Hypothalamus (tissue), 51 donors: ENCODE results near the gene UVRAG.
"Not testable (repeated sequence)": the region's sequence is repeated elsewhere in the genome, so short reads cannot be mapped to it uniquely, and the experiment has no call there.

Experiments
- DNase-seq, 51 donors: peaks; one replicate each; lab custom pipeline; 2025; lab: John Stamatoyannopoulos, UW

The UVRAG gene

GRCh38 chr11:76048763-76049162 lies 233.8 kb downstream of the UVRAG start:
- DNase-seq: no peak

GRCh38 chr11:76049511-76049910 lies 234.5 kb downstream of the UVRAG start:
- no peak for DNase-seq

- DNase-seq: no peak
These were observed 236.9 kb downstream of the UVRAG start for GRCh38 chr11:76051937-76052336.

- DNase-seq: no peak
These were observed 239.3 kb downstream of the UVRAG start for GRCh38 chr11:76054330-76054729.

DNA sequence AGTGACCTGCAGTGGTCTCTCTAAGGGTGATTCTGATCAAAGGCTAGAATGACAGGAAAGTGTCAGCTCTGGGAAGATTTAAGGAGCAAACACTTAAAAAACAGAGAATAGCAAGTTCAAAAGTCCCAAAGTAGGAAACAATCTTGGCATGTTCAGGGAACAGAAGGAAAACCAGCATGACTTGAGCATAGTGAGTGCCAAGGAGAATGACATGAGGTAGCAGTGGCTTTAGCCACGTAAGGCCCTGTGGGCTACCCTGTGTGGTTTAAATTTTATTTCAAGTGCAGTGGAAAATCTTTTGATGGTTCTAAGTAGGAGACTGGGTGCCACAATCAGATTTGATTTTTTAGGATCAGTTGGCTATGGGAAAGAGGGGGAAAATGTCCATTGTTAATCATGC lies 241.9 kb downstream of the UVRAG start:
- no peak for DNase-seq

GRCh38 chr11:76060475-76061036 lies 245.5 kb downstream of the UVRAG start:
- not testable (repeated sequence) for DNase-seq

DNA sequence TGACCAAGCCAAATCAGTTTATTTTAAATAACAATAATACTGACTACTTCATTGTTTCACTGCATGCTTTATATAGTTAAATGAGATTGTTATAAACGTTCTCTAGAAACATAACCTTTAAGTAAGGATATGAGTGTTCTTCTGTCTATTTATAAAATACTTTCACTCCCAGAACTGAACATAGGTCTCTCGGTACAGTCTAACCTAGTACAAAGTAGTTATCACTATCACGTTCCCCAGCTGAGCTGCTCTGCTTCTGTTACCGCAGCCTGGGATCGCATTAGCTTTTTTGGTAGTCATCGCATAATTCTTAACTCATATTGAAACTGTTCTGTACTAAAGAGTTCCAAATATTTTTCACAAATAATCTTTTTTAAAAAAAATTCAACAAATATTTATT lies 247.7 kb downstream of the UVRAG start:
- DNase-seq: no peak

DNA sequence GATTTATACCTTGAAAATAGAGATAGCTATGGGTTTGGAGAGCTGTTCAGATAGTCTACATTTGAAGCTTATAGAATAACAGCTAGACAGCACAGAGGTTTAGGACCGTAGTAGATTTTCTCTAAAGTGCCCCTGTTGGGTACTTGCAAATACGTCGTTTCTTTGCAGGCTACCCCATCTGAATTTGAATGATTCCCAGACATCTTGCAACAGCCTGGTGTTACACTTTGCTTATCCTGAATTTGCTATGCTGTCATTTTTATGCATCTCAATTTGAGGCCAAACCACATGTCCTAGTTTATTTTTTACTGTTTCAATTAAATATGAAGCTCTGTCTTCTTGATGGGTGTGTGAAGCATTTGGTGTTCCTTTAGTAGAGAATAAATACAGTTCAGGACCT lies 249.2 kb downstream of the UVRAG start:
- no peak for DNase-seq

DNA sequence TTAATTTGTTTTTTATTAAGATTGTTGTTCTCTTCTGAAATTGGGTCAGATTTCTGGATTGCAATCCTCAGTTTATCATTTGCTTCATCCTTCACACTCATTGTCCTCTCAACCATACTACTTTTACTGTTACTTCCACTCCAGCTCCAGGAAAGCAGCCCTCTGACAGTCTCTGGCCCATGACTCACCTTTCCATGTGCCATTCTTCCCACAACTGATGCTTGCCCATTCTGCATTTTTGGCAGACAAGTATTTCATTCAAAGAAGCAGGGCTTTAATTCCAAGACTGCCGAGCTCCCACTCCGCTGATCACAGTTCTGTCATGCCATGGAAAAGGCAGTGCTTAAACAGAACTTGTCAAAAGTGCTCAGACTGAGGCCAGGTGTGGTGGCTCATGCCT lies 252.1 kb downstream of the UVRAG start:
- DNase-seq: no peak

GRCh38 chr11:76069001-76069400 lies 254.0 kb downstream of the UVRAG start:
- no peak for DNase-seq

DNA sequence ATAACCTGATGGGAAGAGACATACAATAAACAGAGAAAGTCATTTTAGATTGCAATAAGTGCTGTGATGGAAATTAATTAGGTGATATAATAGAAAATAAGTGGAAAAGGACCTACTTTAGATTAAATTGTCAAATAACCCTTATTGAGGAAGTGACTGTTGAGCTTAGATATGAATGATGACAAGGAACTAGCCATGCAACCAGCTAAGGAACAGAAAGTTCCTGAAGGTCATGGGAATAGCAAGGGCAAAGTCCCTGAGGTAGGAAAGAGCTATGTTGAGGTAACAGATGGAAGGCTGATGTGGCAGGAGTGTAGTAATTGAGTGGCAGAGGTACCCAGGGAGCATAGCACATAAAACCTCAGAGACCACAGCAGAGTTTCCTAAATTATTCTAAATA lies 256.1 kb downstream of the UVRAG start:
- no peak for DNase-seq

DNA sequence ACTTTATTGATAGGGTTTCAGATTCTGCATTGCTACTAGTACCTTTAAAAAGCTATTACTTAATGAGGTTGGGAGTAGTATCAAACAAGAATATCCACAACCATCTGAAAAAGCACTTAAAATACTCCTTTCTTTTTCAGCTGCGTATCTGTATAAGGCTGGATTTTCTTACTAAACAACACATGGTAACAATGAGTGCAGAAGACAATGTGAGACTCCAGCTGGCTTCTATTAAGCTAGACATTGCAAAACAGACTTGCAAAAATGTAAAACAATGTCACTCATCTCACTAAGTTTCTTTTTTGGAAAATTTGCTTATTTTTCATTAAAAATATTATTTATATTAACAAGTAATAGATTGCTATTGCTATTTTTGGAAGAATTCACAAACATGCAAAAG lies 258.7 kb downstream of the UVRAG start:
- no peak for DNase-seq

GRCh38 chr11:76074148-76075095 lies 259.4 kb downstream of the UVRAG start:
- no peak for DNase-seq

- DNase-seq: no peak
These were observed 260.7 kb downstream of the UVRAG start for GRCh38 chr11:76075716-76076115.

DNA sequence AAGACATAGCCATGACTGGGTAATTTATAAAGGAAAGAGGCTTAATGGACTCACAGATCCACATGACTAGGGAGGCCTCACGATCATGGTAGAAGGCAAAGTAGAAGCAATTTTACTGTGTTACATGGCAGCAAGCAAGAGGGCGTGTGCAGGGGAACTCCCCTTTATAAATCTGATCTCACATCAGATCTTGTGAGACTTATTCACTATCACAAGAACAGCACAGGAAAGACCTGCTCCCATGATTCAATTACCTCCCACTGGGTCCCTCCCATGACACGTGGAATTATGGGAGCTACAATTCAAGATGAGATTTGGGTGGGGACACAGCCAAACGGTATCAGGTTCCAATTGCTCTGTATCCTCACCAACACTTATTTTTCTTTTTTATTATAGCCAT lies 261.2 kb downstream of the UVRAG start:
- not testable (repeated sequence) for DNase-seq

GRCh38 chr11:76076749-76077148 lies 261.7 kb downstream of the UVRAG start:
- no peak for DNase-seq

DNA sequence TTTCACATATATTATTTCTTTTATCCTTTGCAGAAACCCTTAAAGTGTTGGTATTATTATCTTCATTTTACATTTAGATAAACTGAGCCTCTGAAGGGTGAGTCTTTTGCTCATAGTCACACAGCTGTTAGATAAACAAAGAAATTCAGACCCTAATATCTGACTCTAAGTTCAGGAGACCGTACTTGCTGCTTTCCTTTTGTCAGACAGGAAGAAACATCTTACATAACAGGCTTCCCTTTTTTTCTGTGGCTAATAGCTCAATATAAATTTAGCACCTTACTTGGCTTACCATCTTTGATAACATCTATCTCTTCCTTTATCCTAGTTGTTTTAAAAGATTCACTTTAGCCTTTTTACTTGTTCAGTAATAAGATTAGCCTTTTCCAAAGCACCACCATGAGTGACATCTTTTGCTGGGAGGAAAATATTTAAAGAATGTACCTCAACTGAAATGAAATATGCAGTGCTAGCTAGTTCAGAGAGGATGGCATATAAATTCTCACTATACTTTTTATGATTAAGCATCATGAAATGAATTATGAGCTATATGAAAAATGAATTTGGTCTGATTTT lies 262.7 kb downstream of the UVRAG start:
- no peak for DNase-seq

DNA sequence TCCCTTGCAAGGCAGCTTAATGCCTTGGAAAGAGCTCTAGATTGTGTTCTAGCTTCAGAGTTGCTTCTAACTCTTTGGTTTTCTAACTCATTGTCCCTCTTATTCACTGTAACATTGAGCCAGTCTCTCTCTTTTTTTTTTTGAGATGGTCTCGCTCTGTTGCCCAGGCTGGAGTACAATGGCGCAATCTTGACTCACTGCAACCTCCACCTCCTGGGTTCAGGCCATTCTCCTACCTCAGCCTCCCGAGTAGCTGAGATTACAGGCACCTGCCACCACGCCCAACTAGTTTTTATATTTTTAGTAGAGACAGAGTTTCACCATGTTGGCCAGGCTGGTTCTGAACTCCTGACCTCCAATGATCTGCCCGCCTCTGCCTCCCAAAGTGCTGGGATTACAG lies 266.1 kb downstream of the UVRAG start:
- not testable (repeated sequence) for DNase-seq

DNA sequence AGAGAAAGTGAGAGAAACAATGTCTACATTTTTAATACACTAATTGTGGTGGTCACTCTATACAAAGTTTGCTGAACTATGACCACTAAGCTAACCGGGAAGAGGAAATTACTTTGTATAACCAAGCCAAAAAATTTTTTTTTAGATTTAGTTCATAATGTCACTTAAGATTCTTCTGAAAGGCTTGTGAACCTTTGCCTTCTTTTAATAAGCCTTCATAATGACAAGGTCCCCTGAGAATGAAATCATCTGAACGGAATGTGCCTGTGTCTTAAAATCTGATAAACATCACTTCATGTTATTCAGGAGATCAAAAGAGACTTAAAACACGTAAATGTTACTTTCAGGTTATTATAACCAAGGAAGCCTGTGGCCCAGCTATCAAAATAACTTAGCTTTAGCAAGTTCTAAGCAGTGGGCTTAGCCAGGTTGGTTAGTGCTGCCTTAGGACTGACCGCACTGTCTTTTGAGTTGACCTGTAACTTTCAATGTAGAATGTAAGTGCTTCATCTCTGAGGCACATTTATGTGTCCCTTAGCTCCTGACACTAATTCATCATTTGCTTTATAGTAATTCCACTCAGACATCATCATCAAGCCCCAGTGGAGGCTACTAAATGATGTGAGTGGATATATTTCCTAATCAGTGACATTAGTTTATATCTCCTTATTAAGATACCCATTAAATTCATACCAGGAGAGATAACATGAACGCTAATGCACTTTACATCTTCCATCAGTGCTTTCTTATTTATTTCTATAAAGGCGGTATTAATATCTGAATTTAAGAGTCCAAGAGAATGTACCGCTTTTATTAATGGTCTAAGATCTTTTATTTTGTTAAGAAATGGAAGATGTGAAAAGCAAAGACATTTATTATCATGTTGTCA lies 268.8 kb downstream of the UVRAG start:
- DNase-seq: no peak

DNA sequence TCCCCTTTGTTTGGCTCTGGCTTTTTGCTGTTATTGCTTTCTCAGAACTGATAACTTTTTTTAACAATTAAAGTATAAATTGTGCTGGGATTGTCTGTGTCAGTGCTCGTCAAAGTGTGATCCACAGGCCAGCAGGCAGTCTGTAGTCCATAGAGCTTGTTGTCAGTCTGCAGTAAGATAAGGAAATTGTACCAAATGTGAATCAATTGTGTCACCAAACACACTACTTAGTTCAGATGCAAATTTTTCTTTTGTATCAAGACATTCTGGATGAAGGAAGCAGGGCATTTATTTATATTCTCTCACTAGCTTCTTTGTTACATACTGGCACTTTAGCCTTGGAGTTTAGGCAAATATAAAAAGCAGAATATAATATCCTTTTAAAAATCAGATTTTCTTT lies 270.3 kb downstream of the UVRAG start:
- DNase-seq: no peak
